ENCODE data around the gene FAM241B.

DNA sequence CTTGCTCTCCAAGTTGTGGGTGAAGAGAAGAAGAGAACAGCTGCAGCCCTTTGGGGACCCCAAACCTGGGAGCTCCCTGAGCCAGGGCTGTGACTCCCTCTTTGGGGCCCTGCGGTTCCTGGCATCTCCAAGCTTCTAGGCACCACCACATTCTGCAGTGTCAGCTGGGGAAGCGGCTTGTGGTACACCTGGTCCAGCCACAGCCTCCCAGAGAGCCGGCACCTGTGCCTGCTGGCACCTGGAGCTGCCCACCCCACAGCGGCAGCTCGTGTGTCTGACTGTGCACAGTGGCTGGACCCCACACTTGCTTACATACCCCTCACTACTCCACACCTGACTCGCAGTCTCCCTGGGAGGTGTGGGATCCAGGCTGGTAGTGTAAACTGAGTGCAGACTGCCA is 23.5 kb downstream of the FAM241B start:
- no peak for TF ChIP-seq EZH2 (IDR thresholded peaks at IDR 0.05)
- TF ChIP-seq POLR2AphosphoS5 (IDR thresholded peaks at IDR 0.05; ENCODE audit: borderline replicate concordance, low read depth, low read length): no peak
- TF ChIP-seq FOXP2 (optimal IDR thresholded peaks at IDR 0.05; ENCODE audit: control extremely low read depth, extremely low read length, insufficient read depth): no peak

Data from SK-N-MC (cell line).